ENCODE measurements around the gene PRDM16. TPM values are rescaled to one million over a fixed set of nuclear protein-coding genes. Genes with fewer than 3 reads are reported as not detected.

Gene PRDM16
- total RNA-seq, 1 donor from 2014 or later, result not detected

GRCh38 chr1:3032371-3033039 is 36.5 kb upstream of the PRDM16 start:
- DNase-seq (ENCODE audit: low read depth), result no peak

GRCh38 chr1:3033040-3033789 is 35.8 kb upstream of the PRDM16 start:
- DNase-seq (ENCODE audit: low read depth), result no peak

GRCh38 chr1:3033790-3034090 is 35.3 kb upstream of the PRDM16 start:
- no peak for DNase-seq (ENCODE audit: low read depth)

- no peak for DNase-seq (ENCODE audit: low read depth)
Measured at GRCh38 chr1:3034162-3034561, 34.8 kb upstream of the PRDM16 start.

- no peak for DNase-seq (ENCODE audit: low read depth)
Measured at GRCh38 chr1:3034728-3035562, 34.1 kb upstream of the PRDM16 start.

GRCh38 chr1:3035563-3036446 is 33.2 kb upstream of the PRDM16 start:
- no peak for DNase-seq (ENCODE audit: low read depth)

GRCh38 chr1:3036447-3037280 is 32.3 kb upstream of the PRDM16 start:
- DNase-seq (ENCODE audit: low read depth), result no peak

GRCh38 chr1:3037281-3038040 is 31.5 kb upstream of the PRDM16 start:
- DNase-seq (ENCODE audit: low read depth), result no peak

- no peak for DNase-seq (ENCODE audit: low read depth)
Measured at GRCh38 chr1:3038113-3038551, 30.9 kb upstream of the PRDM16 start.

GRCh38 chr1:3038571-3039181 is 30.3 kb upstream of the PRDM16 start:
- no peak for DNase-seq (ENCODE audit: low read depth)

GRCh38 chr1:3040004-3040403 is 29.0 kb upstream of the PRDM16 start:
- no peak for DNase-seq (ENCODE audit: low read depth)

GRCh38 chr1:3042481-3042880 is 26.5 kb upstream of the PRDM16 start:
- no peak for DNase-seq (ENCODE audit: low read depth)

GRCh38 chr1:3049164-3049563 is 19.8 kb upstream of the PRDM16 start:
- DNase-seq (ENCODE audit: low read depth), result no peak

- DNase-seq (ENCODE audit: low read depth), result no peak
Measured at GRCh38 chr1:3049905-3050304, 19.1 kb upstream of the PRDM16 start.

- DNase-seq (ENCODE audit: low read depth), result no peak
Measured at GRCh38 chr1:3050603-3051002, 18.4 kb upstream of the PRDM16 start.

- no peak for DNase-seq (ENCODE audit: low read depth)
Measured at GRCh38 chr1:3051270-3052268, 17.4 kb upstream of the PRDM16 start.

GRCh38 chr1:3052501-3052900 is 16.5 kb upstream of the PRDM16 start:
- DNase-seq (ENCODE audit: low read depth), result no peak
